Measurements from ENCODE around the gene PALD1. TPM values are rescaled to one million over a fixed set of nuclear protein-coding genes. Genes with fewer than 3 reads are reported as not detected.
A peak's percentile ranks its signal among the peaks of the same experiment; 100 is the strongest.
"Not testable (repeated sequence)": the region's sequence is repeated elsewhere in the genome, so short reads cannot be mapped to it uniquely, and the experiment has no call there.

Gene PALD1
- total RNA-seq, 6 donors from 2014 or later: 8.9 to 25.4 (median 13.4) TPM

- Histone ChIP-seq H3K27me3 (peaks cover 0 to 10% (median 1%) of the 10 kb centered on the region in 4 donors), H3K27ac (peak overlapping the region; percentile 80 to 91 (median 90)), H3K4me3 (peak overlapping the region in 1 of 4 donors; percentile 75), H3K4me1 (peaks cover 51 to 69% (median 58%) of the 10 kb centered on the region in 4 donors), H3K36me3 (peaks cover 0 to 15% (median 3%) of the 10 kb centered on the region in 4 donors), H3K9me3 (no peaks in the 10 kb centered on the region)
- DNase-seq: peak; percentile 38 to 44
- ATAC-seq (ENCODE audit: low FRiP score in 2 of 2): peak in 1 of 2 donors; percentile 62
- TF ChIP-seq POLR2A (IDR thresholded peaks at IDR 0.05) (no peak), EP300 (IDR thresholded peaks at IDR 0.05) (no peak), CTCF (IDR thresholded peaks at IDR 0.05) (no peak), POLR2AphosphoS5 (IDR thresholded peaks at IDR 0.05) (peak; percentile 58 to 67)
- 44 to 46% methylated on average over 3 to 7 of the region's 7 CpGs for WGBS, 2 donors
These were observed 3.4 kb downstream of the PALD1 start for GRCh38 chr10:70481831-70482530.

DNA sequence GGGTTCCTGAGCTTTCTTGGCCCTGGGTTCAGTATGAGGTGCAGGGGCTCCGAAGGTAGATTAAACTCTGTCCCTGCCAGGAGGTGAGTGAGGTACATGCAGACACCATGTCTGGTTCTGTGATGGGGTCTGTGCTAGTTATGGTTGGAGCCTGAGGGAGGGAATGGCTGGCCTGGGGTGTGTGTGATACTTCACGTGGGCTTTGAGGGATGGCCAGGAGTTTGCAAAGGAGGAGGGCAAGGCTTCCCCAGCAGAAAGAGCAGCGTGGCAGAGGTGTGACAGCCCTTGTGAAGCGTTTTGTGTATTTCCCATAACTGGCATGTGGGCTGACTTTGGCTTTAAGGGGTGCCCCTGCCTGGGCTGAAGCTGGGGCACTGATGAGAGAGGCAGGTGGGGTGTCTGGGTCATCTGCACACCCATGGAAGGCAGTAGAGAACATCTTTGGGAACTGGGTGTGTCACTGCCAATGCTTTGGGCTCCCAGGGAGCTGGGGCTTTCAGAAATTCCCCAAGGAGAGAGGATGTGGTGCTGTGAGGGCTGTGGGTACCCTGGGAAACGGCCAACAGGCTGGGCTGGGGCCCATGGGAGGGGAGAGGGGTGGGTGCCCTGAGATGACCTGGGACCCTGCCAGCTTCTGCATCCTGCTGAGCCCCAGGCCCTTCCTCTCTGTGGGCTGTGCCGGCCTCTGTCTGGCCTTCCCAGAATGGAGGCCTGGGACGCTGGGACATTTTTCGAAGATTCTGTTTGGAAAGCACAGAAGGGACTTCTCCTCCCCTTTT is 4.6 kb downstream of the PALD1 start:
- Histone ChIP-seq H3K36me3 (peaks cover 0 to 22% (median 3%) of the 10 kb centered on the region in 4 donors), H3K4me3 (no peak overlapping the region), H3K4me1 (peaks cover 43 to 58% (median 50%) of the 10 kb centered on the region in 4 donors), H3K27ac (peak overlapping the region; percentile 80 to 91 (median 90)), H3K27me3 (peaks cover 0 to 9% (median 1%) of the 10 kb centered on the region in 4 donors), H3K9me3 (no peaks in the 10 kb centered on the region)
- WGBS, 2 donors: 50 to 63% methylated on average over 6 to 8 of the region's 8 CpGs
- ATAC-seq (ENCODE audit: low FRiP score in 2 of 2) (no peak), DNase-seq (no peak)
- TF ChIP-seq POLR2A (IDR thresholded peaks at IDR 0.05) (no peak), POLR2AphosphoS5 (IDR thresholded peaks at IDR 0.05) (no peak), CTCF (IDR thresholded peaks at IDR 0.05) (no peak), EP300 (IDR thresholded peaks at IDR 0.05) (no peak)

DNA sequence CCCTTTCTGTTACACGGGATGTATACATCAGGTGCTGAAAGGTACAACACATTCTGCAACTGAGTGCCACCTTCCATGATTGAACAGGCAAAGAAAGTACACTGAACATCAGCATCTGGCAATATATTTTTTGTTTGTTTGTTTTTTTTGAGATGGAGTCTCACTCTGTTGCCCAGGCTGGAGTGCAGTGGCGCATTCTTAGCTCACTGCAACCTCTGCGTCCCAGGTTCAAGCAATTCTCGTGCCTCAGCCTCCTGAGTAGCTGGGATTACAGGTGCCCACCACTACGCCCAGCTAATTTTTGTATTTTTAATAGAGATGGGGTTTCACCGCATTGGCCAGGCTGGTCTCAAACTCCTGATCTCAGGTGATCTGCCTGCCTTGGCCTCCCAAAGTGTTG is 5.3 kb downstream of the PALD1 start:
- H3K9me3 ChIP-seq; H3K27me3 ChIP-seq; H3K4me3 ChIP-seq; ATAC-seq (ENCODE audit: low FRiP score in 2 of 2); DNase-seq: not testable (repeated sequence)
- 79 to 91% methylated on average over 6 of the region's 6 CpGs for WGBS, 2 donors
- Histone ChIP-seq H3K36me3 (peaks cover 0 to 22% (median 3%) of the 10 kb centered on the region in 4 donors), H3K27ac (peak overlapping the region; percentile 80 to 91 (median 90)), H3K4me1 (peaks cover 41 to 51% (median 45%) of the 10 kb centered on the region in 4 donors)

GRCh38 chr10:70487824-70488223 is 9.3 kb downstream of the PALD1 start:
- Histone ChIP-seq H3K27me3 (no peaks in the 10 kb centered on the region), H3K27ac (peak overlapping the region in 2 of 4 donors; percentile 2 to 48), H3K9me3 (no peaks in the 10 kb centered on the region), H3K4me3 (no peak overlapping the region), H3K4me1 (peaks cover 29 to 53% (median 32%) of the 10 kb centered on the region in 4 donors), H3K36me3 (peaks cover 0 to 22% (median 3%) of the 10 kb centered on the region in 4 donors)
- TF ChIP-seq POLR2A (IDR thresholded peaks at IDR 0.05) (no peak), EP300 (IDR thresholded peaks at IDR 0.05) (no peak), CTCF (IDR thresholded peaks at IDR 0.05) (no peak), POLR2AphosphoS5 (IDR thresholded peaks at IDR 0.05) (no peak)
- DNase-seq (no peak), ATAC-seq (ENCODE audit: low FRiP score in 2 of 2) (no peak)
- 63 to 82% methylated on average over 3 of the region's 3 CpGs for WGBS, 2 donors

GRCh38 chr10:70490142-70490541 is 11.6 kb downstream of the PALD1 start:
- Histone ChIP-seq H3K27me3 (no peaks in the 10 kb centered on the region), H3K4me3 (no peak overlapping the region), H3K4me1 (peaks cover 42 to 55% (median 43%) of the 10 kb centered on the region in 4 donors), H3K27ac (peak overlapping the region in 2 of 4 donors; percentile 17 to 19), H3K36me3 (peaks cover 0 to 22% (median 3%) of the 10 kb centered on the region in 4 donors), H3K9me3 (no peaks in the 10 kb centered on the region)
- DNase-seq (no peak), ATAC-seq (ENCODE audit: low FRiP score in 2 of 2) (no peak)
- TF ChIP-seq CTCF (IDR thresholded peaks at IDR 0.05) (no peak), EP300 (IDR thresholded peaks at IDR 0.05) (no peak), POLR2AphosphoS5 (IDR thresholded peaks at IDR 0.05) (no peak), POLR2A (IDR thresholded peaks at IDR 0.05) (no peak)
- WGBS, 2 donors: 88 to 98% methylated on average over 4 of the region's 4 CpGs

All from upper lobe of left lung (tissue), 6 donors.